Panc1 (cell line): Measurements from ENCODE around the gene METTL21C.

ENCODE experiments used
- POLR2AphosphoS5 ChIP-seq: IDR thresholded peaks from 2 replicates; pipeline ENCODE4 v1.6.1; 2012; ENCODE audit warnings: mild to moderate bottlenecking, low read depth, low read length, moderate library complexity
- REST ChIP-seq, 2 experiments: IDR thresholded peaks; 2 replicates each; pipeline ENCODE4 v1.6.1; 2011 to 2012; ENCODE audit warnings: low read depth in 2 of 2, control low read depth in 1 of 2, low read length in 1 of 2, mild to moderate bottlenecking in 1 of 2, moderate library complexity in 1 of 2; ENCODE audit not compliant: insufficient read depth in 1 of 2
- TF ChIP-seq, protein P1 (sequence below): fragments of 450-650 bp; IDR thresholded peaks from 2 replicates; pipeline ENCODE4 v1.5.1; 2017; ENCODE audit warnings: mild to moderate bottlenecking

DNA sequence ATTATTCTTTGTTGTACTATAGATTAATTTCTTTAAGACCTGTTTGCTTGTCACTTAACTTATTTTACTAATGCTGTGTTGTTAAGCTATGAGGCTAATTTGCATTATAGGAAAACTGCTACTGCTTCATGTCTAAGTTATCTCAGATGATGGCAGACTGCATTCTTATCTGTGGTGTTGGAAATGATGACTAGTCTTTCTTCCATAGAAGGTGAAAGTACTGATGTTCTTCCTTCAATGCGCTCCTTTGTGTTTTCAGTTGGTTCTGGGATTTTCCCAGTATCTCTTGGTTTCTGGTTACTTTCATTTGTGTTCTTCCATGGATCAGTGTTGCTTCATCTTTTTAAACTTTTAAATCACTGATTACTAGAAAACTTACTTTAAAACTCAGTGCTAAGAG, 51.2 kb downstream of the METTL21C start:
- TF ChIP-seq, protein P1, sequence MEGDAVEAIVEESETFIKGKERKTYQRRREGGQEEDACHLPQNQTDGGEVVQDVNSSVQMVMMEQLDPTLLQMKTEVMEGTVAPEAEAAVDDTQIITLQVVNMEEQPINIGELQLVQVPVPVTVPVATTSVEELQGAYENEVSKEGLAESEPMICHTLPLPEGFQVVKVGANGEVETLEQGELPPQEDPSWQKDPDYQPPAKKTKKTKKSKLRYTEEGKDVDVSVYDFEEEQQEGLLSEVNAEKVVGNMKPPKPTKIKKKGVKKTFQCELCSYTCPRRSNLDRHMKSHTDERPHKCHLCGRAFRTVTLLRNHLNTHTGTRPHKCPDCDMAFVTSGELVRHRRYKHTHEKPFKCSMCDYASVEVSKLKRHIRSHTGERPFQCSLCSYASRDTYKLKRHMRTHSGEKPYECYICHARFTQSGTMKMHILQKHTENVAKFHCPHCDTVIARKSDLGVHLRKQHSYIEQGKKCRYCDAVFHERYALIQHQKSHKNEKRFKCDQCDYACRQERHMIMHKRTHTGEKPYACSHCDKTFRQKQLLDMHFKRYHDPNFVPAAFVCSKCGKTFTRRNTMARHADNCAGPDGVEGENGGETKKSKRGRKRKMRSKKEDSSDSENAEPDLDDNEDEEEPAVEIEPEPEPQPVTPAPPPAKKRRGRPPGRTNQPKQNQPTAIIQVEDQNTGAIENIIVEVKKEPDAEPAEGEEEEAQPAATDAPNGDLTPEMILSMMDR: no peak
- TF ChIP-seq REST (IDR thresholded peaks at IDR 0.05; ENCODE audit: insufficient read depth in 1 of 2, low read depth in 2 of 2, low read length in 1 of 2): no peak
- no peak for TF ChIP-seq POLR2AphosphoS5
